LNCaP clone FGC (cell line): ENCODE measurements around the gene TAF1B.

Source experiments
- DNase-seq: peaks from one replicate; pipeline ENCODE4 v3.0.0-alpha.2; 2011; ENCODE audit warnings: low read depth
- H3K4me3 ChIP-seq: 2 replicates; pipeline ENCODE4 v1.5.1; 2011; ENCODE audit warnings: mild to moderate bottlenecking, low read depth, low read length, control low read depth
- CTCF ChIP-seq: IDR thresholded peaks from 2 replicates; pipeline ENCODE4 v1.5.1; 2012; ENCODE audit warnings: mild to moderate bottlenecking; ENCODE audit not compliant: control insufficient read depth, insufficient read depth; ENCODE audit errors: extremely low read depth

Gene TAF1B

GRCh38 chr2:9980520-9980919 lies 137.2 kb downstream of the TAF1B start:
- no peak for DNase-seq
- TF ChIP-seq CTCF = no peak
- H3K4me3 ChIP-seq = no peak overlapping the region

- TF ChIP-seq CTCF = no peak
- DNase-seq = no peak
- no peak overlapping the region for H3K4me3 ChIP-seq
These were observed 138.4 kb downstream of the TAF1B start for GRCh38 chr2:9981655-9982054.

GRCh38 chr2:9982248-9982647 lies 139.0 kb downstream of the TAF1B start:
- H3K4me3 ChIP-seq = no peak overlapping the region
- DNase-seq = no peak
- TF ChIP-seq CTCF = no peak

- no peak overlapping the region for H3K4me3 ChIP-seq
- no peak for TF ChIP-seq CTCF
- DNase-seq = no peak
These were observed 139.6 kb downstream of the TAF1B start for GRCh38 chr2:9982891-9983290.

- no peak for DNase-seq
- H3K4me3 ChIP-seq = no peak overlapping the region
- TF ChIP-seq CTCF = no peak
These were observed 140.3 kb downstream of the TAF1B start for GRCh38 chr2:9983401-9984216.
